Measurements from ENCODE around the gene SLC6A6.

The SLC6A6 gene

GRCh38 chr3:14489641-14490040 lies 87.2 kb downstream of the SLC6A6 start:
- DNase-seq = no peak

GRCh38 chr3:14490255-14490654 lies 87.8 kb downstream of the SLC6A6 start:
- no peak for DNase-seq

DNA sequence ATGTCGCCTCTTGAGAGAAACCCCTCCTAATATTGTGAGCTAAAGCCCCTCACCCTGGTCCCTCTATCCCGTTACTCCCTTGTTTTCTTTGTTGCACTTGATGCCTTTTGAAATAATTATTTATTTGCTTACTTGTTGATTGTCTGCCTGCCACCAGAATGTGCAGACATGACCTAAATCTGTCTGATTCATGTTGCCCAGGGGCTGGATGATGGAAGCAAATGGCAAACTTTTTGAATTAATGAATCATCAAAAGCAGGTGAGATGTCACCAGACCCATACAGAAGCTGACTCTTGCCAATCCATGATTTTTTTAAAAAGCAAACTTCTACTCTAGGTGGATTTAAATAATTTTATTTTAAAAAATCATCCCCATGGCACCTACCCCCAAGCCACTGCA lies 88.4 kb downstream of the SLC6A6 start:
- no peak for DNase-seq

DNA sequence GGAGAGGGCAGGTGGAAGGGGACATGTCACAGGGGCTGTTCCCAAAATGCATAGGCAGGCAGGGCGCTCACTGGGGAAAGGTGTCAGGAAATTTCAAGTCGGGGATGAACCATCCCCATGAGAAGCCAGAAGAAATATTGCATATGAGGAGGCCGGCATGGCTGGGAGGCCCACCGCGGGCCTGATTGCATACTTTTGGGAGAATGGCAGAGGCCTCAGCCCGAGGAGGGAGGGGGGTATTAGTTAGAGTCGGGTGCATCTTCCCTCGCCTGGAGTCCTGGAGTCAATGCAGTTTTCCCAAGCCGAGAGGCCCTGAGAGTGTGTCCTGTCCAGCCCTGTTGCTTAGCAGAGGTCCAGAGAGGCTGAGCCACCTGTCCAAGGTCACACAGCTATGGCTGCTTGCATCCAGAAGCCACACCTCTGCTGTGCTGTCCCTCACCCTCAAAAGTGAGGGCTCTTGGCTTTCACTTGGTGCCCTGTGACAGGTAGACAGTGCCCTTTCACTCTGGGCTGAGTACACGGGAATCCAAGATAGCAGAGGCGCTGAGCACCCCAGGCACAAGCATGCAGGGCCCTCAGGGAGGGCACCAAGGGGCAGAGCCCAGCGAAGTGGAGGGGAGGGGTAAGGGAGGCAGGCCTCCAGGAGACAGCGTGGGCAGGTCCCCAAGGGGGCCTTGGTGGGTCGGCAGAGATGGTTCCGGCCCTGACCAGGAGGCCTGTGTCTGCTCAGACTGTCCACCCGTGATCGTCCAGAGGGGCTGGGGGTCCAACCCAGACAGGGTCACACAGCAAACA lies 89.2 kb downstream of the SLC6A6 start:
- no peak for DNase-seq

GRCh38 chr3:14492948-14493881 lies 90.8 kb downstream of the SLC6A6 start:
- no peak for DNase-seq

DNA sequence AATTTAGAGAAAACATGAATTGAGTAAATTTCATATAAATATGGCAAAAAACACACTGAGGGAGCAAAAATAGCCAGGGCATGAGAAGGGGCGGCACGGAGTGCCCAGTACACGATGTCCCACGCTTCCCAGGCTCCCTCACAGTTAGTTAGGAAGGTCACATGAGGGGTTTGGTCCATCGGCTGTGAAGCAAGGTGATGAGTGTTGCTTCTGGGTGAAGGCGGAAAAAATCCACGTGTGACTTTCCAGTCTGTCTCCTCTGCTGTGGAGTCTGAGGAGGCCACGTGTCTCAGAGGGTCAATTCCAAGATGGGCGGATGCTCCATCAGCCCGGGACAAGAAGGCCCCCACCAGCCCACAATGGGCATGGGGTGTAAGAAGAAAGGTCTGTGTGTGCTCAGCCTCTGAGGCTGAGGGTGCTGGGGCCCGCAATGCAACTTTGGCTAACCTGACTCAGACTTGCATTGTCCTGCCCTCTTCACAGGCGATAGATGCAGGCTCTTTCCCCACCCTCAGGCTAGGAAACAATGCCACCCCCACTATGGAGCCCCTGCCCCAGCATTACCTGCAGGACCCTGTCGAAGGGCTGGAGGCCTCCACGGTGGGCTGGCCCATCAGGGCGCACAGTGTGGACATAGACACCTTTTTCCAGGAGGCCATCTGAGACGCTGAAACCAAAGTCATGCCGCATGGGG lies 92.0 kb downstream of the SLC6A6 start:
- no peak for DNase-seq

DNA sequence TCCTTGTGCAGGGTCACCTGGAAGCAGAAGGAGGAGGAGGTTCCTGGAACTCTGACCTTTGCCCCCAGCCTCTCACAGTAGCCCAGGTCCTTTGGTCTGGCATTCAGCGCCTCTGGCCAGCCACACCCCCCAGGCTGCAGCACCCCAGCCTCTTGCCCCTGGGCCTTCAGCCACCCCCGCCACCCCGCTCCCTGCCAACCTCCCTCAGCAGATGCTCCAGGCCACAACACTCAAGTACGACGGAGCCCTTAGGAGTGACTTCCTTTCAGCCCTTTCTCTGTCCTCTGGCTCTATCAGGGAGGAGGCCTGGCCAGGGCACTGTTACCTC lies 92.5 kb downstream of the SLC6A6 start:
- no peak for DNase-seq

DNA sequence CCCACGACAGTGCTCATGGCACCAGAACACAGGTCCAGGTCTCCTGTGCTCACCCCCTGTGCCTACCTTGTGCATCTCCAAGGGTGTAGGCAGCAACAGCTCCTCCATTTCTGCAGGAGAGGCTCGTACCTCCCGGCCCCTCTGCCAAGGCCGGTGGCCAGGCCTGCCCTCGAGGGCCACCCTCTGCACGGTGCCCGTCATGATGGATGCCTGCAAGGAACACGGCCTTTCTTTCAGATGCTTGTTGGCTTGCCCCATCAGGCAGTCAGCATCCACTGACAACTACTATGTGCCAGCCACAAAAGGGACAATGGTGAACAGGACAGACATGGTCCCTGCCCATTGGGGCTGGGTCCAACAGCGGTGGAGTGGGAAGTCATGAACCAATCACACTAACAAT lies 93.9 kb downstream of the SLC6A6 start:
- DNase-seq = no peak

DNA sequence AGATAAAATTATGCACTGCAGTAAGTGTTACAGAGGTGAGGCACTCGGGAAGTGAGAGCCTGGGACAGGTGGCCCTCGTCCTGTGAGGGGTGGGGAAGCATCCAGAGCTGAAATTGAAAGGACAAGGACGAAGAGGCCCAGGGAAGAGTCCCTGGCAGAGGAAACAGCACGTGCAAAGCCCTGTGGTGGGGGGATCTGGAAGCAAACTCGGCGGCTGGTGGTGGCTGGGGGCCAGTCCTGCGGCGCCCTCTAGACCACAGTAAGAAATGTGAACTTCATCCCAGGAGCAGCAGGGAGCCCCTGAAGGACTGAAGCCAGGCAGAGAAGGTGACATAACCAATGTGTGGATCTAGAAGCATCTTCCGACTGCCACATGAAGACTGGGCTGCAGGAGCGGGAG lies 94.9 kb downstream of the SLC6A6 start:
- no peak for DNase-seq

GRCh38 chr3:14502472-14502871 lies 100.1 kb downstream of the SLC6A6 start:
- DNase-seq = no peak

DNA sequence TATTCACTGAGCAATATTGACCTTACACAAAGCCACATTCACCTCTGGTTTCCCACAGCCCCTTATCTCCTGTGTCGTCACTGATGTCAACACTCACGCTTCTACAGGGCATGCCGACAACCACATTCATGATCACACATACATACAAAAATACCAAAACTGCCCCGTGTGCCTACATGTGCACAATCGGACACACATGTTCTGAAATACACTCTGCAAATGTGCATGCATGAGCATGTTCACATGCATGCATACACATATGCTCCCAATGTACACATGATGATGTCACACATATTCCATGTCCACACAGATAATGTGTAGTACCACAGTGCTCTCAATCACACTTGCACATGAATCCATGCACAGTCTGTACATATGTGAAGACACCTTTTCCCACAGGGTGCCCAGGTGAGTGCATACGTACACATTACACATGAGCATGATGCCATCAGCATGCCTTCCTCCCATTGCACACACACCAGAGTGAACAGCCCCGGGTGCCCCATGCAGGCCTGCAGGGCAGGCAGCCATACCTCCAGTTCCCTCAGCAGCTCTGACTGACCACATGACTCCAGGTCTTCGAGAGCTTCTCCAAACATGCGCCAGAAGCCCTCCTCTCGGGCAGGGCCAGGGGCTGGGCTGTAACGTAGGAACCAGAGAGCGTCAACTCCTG lies 100.8 kb downstream of the SLC6A6 start:
- no peak for DNase-seq

- DNase-seq = no peak
Measured at GRCh38 chr3:14503706-14504065, 101.3 kb downstream of the SLC6A6 start.

DNA sequence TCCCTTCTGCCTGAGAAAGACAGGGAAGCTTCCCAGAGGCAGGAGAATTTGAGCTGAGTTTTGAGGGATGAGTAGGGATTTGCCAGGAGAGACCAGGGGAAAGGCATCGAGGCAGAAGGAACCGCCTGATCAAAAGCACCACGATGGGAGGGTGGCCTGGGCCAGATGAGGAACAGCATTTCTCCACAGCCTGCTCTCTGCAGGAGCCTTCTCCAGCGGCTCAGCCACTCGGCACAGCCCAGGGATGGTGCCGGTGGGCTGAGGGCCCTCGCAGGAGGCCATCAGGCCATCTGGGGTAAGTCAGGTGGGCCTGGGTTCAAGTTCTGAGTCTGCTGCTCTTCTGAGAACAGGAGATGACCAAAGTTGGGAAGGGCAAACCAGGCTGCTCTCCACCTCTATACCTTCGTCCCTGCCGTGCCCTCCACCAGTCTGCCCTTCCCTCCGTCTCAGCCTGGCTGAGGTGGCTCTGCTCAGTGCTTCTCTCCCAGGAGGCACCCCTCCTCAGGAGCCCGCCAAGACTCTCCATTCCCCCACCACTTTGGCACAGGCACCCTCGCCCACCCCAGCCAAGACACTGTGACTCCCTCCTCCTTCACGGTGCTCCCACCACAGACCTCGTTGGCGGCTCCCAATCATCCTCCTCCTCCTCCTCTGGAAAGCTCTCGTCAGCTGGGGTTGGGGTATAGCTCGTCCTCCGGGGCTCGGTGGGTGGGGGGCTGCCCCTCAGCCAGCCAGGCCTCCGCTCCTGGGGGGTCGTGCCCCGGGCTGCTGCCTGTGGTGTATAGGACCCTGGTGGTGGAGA lies 102.8 kb downstream of the SLC6A6 start:
- DNase-seq = no peak

GRCh38 chr3:14505803-14506500 lies 103.5 kb downstream of the SLC6A6 start:
- DNase-seq = no peak

DNA sequence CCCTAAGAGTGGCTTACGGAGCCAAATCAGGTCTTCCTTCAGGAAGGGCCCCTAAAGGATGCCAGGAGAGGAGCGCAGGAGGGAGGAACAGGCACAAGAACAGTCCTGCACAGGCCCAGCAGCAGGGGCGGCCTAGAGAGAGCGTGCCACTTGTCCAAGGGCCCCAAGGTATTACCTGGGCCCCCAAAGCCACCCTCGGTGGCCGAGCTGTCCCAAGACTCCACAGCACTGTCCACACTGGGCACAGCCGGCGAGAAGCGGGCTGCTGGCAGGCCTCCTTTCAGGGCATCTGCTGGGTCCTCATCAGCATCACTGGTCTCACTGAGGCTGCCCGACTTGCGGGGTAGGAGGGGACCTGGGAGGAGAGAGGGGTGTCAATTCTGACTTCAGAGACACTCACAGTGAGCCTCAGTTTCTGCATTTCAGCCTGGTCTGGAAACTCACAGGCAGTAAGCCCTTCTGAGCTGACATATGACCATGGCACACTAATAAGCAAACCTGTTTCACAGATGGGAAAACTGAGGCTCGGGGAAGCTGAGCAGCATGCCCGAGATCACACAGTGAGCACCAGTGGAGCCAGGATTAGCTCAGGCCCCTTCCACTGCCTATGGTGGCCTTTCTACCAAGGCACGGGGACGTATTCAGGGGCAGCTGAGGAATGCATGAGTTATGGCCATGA lies 104.4 kb downstream of the SLC6A6 start:
- DNase-seq = no peak

- no peak for DNase-seq
Measured at GRCh38 chr3:14507305-14507741, 104.9 kb downstream of the SLC6A6 start.

- DNase-seq = no peak
Measured at GRCh38 chr3:14507757-14508504, 105.5 kb downstream of the SLC6A6 start.

GRCh38 chr3:14508505-14508819 lies 106.1 kb downstream of the SLC6A6 start:
- DNase-seq = no peak

DNA sequence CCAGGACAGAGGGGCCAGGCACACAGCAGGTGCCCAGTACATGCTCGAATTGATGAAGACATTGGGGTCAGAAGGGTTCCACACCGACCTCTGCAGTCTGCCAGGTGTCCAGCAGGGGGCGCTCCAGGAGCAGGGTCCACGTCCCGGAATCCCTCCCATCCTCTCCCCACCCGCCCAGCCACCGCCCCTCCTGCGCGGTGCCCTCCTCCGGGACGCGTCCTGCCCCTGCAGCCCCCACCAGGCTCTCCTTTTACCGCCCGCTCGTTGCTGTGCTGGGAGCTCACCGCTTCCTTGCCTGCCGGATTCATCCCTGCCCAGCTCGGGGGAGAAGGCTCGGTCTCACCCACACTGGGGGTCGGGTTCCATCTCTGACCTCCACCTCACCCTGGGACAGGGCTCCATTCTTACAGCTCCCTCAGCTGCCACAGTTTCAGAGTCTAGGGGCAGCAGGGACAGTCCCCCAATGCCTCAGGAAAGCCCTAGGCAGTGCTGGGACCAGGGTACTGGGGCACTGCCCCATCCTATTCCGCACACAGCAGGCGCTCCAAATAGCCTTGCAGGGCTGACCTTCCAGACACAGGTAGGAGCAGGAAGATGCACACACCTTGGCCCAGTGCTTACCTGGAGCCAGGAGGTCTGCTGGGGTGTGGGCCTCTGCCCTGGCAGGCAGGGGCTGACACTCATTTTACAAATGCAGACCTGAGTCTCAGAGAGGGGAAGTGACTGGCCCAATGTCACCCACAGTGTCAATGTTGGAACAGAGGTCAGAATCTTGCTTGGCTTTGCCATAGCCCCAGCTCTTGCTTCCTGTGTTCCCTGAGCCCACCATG lies 106.8 kb downstream of the SLC6A6 start:
- DNase-seq = peak in 1 of 2 donors; percentile 39

- DNase-seq = no peak
Measured at GRCh38 chr3:14509796-14510100, 107.3 kb downstream of the SLC6A6 start.
